ENCODE results near the gene NCF2.

Gene NCF2

DNA sequence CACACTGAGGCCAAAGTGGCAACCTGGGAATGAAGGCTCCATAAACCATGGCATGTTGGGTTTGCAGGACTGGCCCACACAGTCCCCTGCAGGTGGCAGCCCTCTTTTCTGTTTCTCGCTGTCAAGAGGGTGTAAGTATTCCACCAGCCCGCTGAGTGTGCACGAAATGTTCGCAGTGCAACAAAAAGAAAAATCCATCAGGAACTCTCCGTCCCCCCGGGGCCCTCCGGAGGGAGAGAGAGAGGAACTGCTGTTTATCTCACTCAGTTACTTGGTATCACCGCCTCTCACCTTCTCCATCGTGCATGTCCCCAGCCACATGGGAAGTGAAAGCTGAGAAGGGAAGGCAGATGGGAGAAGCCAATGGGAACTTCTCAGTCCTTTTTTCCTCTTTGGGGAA lies 38.3 kb downstream of the NCF2 start:
- WGBS: 96% methylated on average over 9 of the region's 9 CpGs
- H3K36me3 ChIP-seq (ENCODE audit: insufficient read depth, low read length): peaks cover 90% of the 10 kb centered on the region

DNA sequence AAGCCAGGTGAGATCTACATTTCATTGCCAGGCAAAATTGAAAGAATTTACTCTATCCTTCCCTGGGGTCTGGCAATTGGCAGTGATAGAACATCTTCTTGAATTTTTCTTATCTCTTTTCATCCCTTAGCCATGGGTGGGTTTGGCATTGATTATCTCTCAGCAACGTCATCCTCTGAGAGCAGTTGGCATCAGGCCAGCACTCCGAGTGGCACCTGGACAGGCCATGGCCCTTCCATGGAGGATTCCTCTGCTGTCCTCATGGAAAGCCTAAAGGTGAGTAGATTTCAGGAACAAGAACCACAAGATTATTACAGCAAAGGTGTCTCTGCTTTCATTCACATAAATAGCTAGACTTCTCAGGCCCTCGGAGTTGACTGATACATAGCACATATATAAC lies 39.3 kb downstream of the NCF2 start:
- H3K27me3 ChIP-seq (ENCODE audit: insufficient read depth, low read length): no peaks in the 10 kb centered on the region
- H3K9me3 ChIP-seq (ENCODE audit: insufficient read depth, low read depth, low read length): no peaks in the 10 kb centered on the region
- H3K36me3 ChIP-seq (ENCODE audit: insufficient read depth, low read length): peaks cover 93% of the 10 kb centered on the region
- H3K4me1 ChIP-seq (ENCODE audit: insufficient read depth, low read length): peaks cover 21% of the 10 kb centered on the region
- H3K27ac ChIP-seq (ENCODE audit: low read depth, low read length): no peak overlapping the region
- no peak overlapping the region for H3K9ac ChIP-seq (ENCODE audit: low read depth, low read length)
- H3K4me3 ChIP-seq (ENCODE audit: low read length): no peak overlapping the region
- 91% methylated on average over 3 of the region's 3 CpGs for WGBS

More for the DNA sequence above, 38.3 kb downstream of the NCF2 start:
- H3K27me3 ChIP-seq (ENCODE audit: insufficient read depth, low read length): no peaks in the 10 kb centered on the region
- H3K9me3 ChIP-seq (ENCODE audit: insufficient read depth, low read depth, low read length): no peaks in the 10 kb centered on the region
- peaks cover 12% of the 10 kb centered on the region for H3K4me1 ChIP-seq (ENCODE audit: insufficient read depth, low read length)
- H3K27ac ChIP-seq (ENCODE audit: low read depth, low read length): no peak overlapping the region
- H3K4me3 ChIP-seq (ENCODE audit: low read length): no peak overlapping the region
- H3K9ac ChIP-seq (ENCODE audit: low read depth, low read length): no peak overlapping the region

DNA sequence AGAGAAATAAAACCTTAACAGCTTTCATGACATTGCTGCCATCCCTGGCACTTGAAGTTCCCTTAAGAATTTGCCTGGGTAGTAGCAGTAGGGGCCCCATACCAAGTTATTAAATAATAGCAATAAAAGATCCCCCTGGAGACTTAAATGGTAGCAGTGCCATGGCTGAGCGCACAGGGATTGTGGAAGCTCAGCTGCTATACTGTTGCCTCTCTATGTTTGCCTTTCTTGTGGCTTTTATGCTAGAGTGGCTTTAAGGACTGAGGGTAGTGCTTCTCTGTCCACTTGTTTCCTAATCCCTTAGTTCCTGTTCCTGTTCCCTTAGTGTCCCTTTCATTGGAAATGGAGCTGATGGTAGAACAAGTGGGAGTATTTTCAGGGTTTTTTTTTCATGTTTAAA lies 42.1 kb downstream of the NCF2 start:
- Histone ChIP-seq H3K27ac (ENCODE audit: low read depth, low read length) (no peak overlapping the region), H3K4me1 (ENCODE audit: insufficient read depth, low read length) (peaks cover 33% of the 10 kb centered on the region), H3K9ac (ENCODE audit: low read depth, low read length) (no peak overlapping the region), H3K36me3 (ENCODE audit: insufficient read depth, low read length) (peaks cover 95% of the 10 kb centered on the region), H3K27me3 (ENCODE audit: insufficient read depth, low read length) (no peaks in the 10 kb centered on the region), H3K9me3 (ENCODE audit: insufficient read depth, low read depth, low read length) (no peaks in the 10 kb centered on the region), H3K4me3 (ENCODE audit: low read length) (no peak overlapping the region)
- WGBS: 94% methylated on average over 1 of the region's 1 CpG

DNA sequence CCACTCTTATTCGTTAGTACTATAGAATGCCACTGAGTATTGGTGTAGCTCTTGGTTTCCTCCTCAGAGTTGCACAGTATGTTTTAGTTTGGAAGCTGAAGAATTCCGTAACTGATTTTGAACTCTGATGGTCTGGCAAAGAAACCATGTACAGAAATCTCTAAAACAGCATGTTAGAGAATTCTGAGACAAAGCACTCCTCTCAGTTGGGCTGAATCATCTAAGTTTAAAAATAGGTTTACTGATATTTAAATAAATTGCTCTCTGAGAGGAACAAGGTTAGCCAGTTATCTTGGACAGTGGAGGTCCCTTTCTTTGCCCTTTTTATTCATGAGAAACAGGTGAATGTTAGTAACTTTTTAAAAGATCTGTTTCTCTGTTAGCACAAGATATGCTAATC lies 43.8 kb downstream of the NCF2 start:
- peaks cover 33% of the 10 kb centered on the region for H3K4me1 ChIP-seq (ENCODE audit: insufficient read depth, low read length)
- H3K27ac ChIP-seq (ENCODE audit: low read depth, low read length): peak overlapping the region; percentile 65; the same call in 1 of the 2 replicates
- no peaks in the 10 kb centered on the region for H3K9me3 ChIP-seq (ENCODE audit: insufficient read depth, low read depth, low read length)
- peaks cover 95% of the 10 kb centered on the region for H3K36me3 ChIP-seq (ENCODE audit: insufficient read depth, low read length)
- WGBS: 84% methylated on average over 2 of the region's 2 CpGs
- H3K4me3 ChIP-seq (ENCODE audit: low read length): no peak overlapping the region
- no peak overlapping the region for H3K9ac ChIP-seq (ENCODE audit: low read depth, low read length)
- H3K27me3 ChIP-seq (ENCODE audit: insufficient read depth, low read length): no peaks in the 10 kb centered on the region

DNA sequence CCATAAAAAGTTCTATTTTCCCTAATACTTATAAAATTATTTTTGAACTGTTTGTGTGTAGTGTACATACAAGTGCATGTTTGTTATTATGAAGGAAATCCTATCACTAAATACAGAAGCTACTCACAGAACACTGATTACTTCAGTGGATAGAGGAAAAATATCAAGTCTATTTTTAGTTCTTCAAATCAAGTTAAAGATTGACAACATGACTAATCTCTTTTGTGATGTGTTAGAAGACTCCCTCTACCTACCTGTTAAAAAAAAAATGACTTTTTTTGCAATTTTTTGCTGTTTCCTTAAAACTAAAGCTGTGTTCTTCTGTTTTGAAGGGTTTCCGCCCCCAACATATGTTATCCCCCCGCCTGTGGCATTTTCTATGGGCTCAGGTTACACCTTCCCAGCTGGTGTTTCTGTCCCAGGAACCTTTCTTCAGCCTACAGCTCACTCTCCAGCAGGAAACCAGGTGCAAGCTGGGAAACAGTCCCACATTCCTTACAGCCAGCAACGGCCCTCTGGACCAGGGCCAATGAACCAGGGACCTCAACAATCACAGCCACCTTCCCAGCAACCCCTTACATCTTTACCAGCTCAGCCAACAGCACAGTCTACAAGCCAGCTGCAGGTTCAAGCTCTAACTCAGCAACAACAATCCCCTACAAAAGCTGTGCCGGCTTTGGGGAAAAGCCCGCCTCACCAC lies 45.5 kb downstream of the NCF2 start:
- peaks cover 33% of the 10 kb centered on the region for H3K4me1 ChIP-seq (ENCODE audit: insufficient read depth, low read length)
- H3K9ac ChIP-seq (ENCODE audit: low read depth, low read length): no peak overlapping the region
- H3K9me3 ChIP-seq (ENCODE audit: insufficient read depth, low read depth, low read length): no peaks in the 10 kb centered on the region
- peaks cover 95% of the 10 kb centered on the region for H3K36me3 ChIP-seq (ENCODE audit: insufficient read depth, low read length)
- no peak overlapping the region for H3K4me3 ChIP-seq (ENCODE audit: low read length)
- 86% methylated on average over 5 of the region's 5 CpGs for whole genome bisulfite sequencing
- no peaks in the 10 kb centered on the region for H3K27me3 ChIP-seq (ENCODE audit: insufficient read depth, low read length)
- H3K27ac ChIP-seq (ENCODE audit: low read depth, low read length): peak overlapping the region; percentile 34; the same call in 1 of the 2 replicates

DNA sequence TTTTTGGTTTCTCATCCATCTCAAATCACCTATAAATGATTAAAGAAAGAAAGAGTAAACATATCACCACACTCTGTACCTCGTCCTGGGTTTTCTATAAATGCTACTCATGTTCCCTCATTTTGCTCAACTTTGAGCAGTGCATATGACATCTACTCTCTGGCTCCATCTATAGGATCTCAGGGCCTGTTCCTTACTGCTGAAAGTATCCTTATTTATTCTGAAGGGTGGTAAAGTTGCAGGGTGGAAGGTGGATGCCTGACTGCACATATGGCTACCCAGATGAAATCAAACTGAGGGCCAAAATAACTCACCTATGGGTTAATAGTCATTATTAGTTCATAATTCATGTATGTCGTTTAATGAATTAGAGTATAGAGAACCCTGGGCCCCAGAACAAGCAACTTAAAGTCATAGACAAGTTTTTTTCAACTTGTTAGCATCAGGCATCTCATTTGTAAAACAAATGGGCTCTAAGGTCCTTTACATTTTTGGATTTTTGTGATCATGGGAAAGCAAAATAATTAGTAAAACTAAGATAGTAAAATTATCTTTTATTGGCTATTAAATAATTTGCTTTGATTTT lies 46.5 kb downstream of the NCF2 start:
- 70% methylated on average over 2 of the region's 2 CpGs for WGBS
- Histone ChIP-seq H3K4me3 (ENCODE audit: low read length) (no peak overlapping the region), H3K9ac (ENCODE audit: low read depth, low read length) (no peak overlapping the region), H3K36me3 (ENCODE audit: insufficient read depth, low read length) (peaks cover 93% of the 10 kb centered on the region), H3K27me3 (ENCODE audit: insufficient read depth, low read length) (no peaks in the 10 kb centered on the region), H3K4me1 (ENCODE audit: insufficient read depth, low read length) (peaks cover 33% of the 10 kb centered on the region), H3K27ac (ENCODE audit: low read depth, low read length) (no peak overlapping the region), H3K9me3 (ENCODE audit: insufficient read depth, low read depth, low read length) (no peaks in the 10 kb centered on the region)

DNA sequence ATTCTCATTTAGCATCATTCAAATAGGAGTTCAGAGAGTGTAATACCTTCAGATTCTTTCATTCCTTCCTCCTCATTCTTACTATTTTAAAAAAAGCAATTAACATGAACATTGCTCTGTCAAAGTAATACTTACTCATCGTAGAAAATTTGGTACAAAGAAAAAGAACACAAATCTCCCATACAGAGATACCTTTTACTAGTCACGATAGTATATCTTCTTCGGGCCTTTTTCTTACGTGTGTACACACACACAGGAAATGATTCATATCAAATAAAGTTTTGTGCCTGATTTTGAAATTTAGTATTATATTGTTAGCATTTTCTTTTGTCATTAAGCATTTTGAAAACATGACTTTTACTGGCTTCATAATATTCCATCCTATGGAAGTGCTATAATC lies 52.9 kb downstream of the NCF2 start:
- Histone ChIP-seq H3K9ac (ENCODE audit: low read depth, low read length) (no peak overlapping the region), H3K4me3 (ENCODE audit: low read length) (no peak overlapping the region), H3K36me3 (ENCODE audit: insufficient read depth, low read length) (peaks cover 99% of the 10 kb centered on the region), H3K4me1 (ENCODE audit: insufficient read depth, low read length) (no peaks in the 10 kb centered on the region), H3K9me3 (ENCODE audit: insufficient read depth, low read depth, low read length) (no peaks in the 10 kb centered on the region), H3K27me3 (ENCODE audit: insufficient read depth, low read length) (no peaks in the 10 kb centered on the region), H3K27ac (ENCODE audit: low read depth, low read length) (no peak overlapping the region)
- WGBS: 97% methylated on average over 4 of the region's 4 CpGs

DNA sequence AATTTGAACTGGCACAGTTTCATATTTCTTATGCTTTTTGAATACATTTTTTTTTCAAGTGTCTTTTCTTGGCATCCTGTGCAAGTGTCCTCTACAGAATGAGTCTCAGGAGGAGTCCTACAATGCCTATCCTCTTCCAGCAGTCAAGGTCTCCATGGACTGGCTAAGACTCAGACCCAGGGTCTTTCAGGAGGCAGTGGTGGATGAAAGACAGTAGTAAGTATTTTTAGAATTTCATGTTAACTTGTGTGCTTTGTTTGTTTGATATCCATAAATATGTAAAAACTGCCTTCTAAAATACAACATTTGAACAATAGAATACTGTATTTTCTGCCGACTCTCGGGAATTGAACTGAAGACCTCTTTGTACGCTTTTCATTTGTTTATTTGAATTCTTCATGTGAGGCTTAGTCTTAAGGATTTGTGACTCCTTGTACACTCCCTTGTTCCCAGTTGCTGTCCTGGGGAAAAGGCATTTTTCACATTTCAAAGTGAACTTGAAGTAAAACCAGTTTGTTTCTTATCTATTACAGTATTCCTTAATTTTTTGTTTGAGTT lies 56.6 kb downstream of the NCF2 start:
- WGBS: 93% methylated on average over 3 of the region's 3 CpGs
- H3K9ac ChIP-seq (ENCODE audit: low read depth, low read length): no peak overlapping the region
- H3K36me3 ChIP-seq (ENCODE audit: insufficient read depth, low read length): peaks cover 99% of the 10 kb centered on the region
- no peaks in the 10 kb centered on the region for H3K9me3 ChIP-seq (ENCODE audit: insufficient read depth, low read depth, low read length)
- H3K4me3 ChIP-seq (ENCODE audit: low read length): no peak overlapping the region
- no peak overlapping the region for H3K27ac ChIP-seq (ENCODE audit: low read depth, low read length)
- H3K27me3 ChIP-seq (ENCODE audit: insufficient read depth, low read length): no peaks in the 10 kb centered on the region
- no peaks in the 10 kb centered on the region for H3K4me1 ChIP-seq (ENCODE audit: insufficient read depth, low read length)

DNA sequence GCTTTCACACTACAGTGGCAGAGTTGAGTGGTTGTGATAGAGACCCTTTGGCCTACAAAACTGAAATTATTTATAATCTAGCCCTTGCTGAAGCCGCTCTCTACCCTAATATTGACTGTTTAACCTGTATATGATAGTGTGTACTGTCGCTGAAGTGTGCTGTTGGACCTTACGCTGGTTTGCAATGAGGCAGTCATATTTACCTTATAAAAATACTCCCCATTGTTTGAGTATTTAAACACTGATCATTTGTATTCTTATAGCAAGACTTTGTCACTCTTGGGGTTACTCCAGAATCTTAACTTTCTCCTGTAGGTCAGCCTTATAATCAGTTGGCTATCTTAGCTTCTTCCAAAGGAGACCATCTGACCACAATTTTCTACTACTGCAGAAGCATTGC lies 61.7 kb downstream of the NCF2 start:
- Histone ChIP-seq H3K4me1 (ENCODE audit: insufficient read depth, low read length) (no peaks in the 10 kb centered on the region), H3K27ac (ENCODE audit: low read depth, low read length) (no peak overlapping the region), H3K27me3 (ENCODE audit: insufficient read depth, low read length) (no peaks in the 10 kb centered on the region), H3K4me3 (ENCODE audit: low read length) (no peak overlapping the region), H3K9me3 (ENCODE audit: insufficient read depth, low read depth, low read length) (no peaks in the 10 kb centered on the region), H3K36me3 (ENCODE audit: insufficient read depth, low read length) (peaks cover 90% of the 10 kb centered on the region), H3K9ac (ENCODE audit: low read depth, low read length) (no peak overlapping the region)
- 100% methylated on average over 3 of the region's 3 CpGs for WGBS

DNA sequence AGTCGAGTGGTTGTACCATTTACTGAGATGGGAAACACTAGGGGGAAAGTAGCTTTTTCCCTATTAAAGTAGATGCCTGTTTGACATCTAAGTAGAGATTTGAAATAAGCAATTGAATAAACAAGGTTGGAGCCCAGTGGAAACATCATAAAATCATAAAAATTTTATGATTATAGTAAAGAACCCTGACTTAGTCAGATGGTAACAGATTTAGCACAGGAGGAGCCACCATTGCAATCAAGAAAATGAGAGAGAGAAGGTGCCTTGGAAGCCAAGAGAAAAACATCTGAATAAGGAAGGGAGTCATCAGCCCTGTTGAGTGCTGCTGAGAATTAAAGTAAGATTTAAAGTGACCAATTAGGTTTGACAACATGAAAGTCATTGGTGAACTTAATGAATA lies 68.2 kb downstream of the NCF2 start:
- no peaks in the 10 kb centered on the region for H3K4me1 ChIP-seq (ENCODE audit: insufficient read depth, low read length)
- peaks cover 89% of the 10 kb centered on the region for H3K36me3 ChIP-seq (ENCODE audit: insufficient read depth, low read length)
- no peaks in the 10 kb centered on the region for H3K9me3 ChIP-seq (ENCODE audit: insufficient read depth, low read depth, low read length)
- no peak overlapping the region for H3K9ac ChIP-seq (ENCODE audit: low read depth, low read length)
- 86% methylated on average over 1 of the region's 1 CpG for WGBS
- no peak overlapping the region for H3K27ac ChIP-seq (ENCODE audit: low read depth, low read length)
- no peak overlapping the region for H3K4me3 ChIP-seq (ENCODE audit: low read length)
- no peaks in the 10 kb centered on the region for H3K27me3 ChIP-seq (ENCODE audit: insufficient read depth, low read length)

DNA sequence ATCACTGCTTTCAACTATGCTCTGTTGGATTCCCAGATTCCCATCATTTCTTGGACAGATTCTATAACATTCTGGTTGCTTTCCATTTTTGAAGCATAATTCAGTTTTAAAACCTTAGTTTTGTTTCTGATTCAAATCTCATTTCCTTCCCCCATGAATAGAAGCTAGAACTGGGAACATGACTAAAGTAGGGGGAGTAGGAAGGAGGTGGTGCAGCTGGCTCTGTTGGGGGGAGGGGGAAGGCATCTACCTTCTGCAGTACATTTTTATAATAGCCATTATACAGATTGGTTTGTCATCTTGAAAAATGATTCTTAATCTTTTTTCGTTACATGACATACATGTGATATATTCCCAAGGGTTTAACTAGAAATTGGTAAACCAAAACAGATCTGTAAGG lies 69.9 kb downstream of the NCF2 start:
- Histone ChIP-seq H3K27ac (ENCODE audit: low read depth, low read length) (no peak overlapping the region), H3K36me3 (ENCODE audit: insufficient read depth, low read length) (peaks cover 91% of the 10 kb centered on the region), H3K4me1 (ENCODE audit: insufficient read depth, low read length) (no peaks in the 10 kb centered on the region), H3K9ac (ENCODE audit: low read depth, low read length) (no peak overlapping the region), H3K4me3 (ENCODE audit: low read length) (no peak overlapping the region), H3K27me3 (ENCODE audit: insufficient read depth, low read length) (no peaks in the 10 kb centered on the region), H3K9me3 (ENCODE audit: insufficient read depth, low read depth, low read length) (no peaks in the 10 kb centered on the region)
- no CpG with 5 or more reads among the region's 1 CpG for WGBS
